DMS 273 (cell line): Measurements from ENCODE around the gene CKMT1A.

Experiments
- DNase-seq: peaks from one replicate; lab custom pipeline; 2025; ENCODE audit not compliant: unreplicated experiment; lab: John Stamatoyannopoulos, UW

CKMT1A gene

DNA sequence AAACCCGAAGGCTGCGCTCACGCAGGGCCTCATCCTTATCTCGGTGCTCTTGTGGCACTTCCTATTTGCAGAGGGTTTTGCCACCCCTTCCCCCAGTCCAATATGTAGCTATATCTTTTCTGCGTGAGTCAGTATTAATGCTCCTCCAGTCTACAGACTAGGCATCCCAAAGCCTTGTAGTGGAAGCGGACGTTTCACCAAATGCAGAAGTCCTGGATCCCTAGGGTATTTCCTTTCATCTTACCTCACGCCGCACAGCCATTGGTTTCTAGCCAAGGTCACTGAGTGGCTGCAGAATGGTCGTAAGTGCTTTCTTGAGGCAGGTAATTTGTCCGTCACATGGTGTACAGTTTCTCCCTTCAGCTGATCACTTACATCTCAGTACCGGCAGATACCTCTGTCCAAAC is 53.2 kb downstream of the CKMT1A start:
- DNase-seq: peak; percentile 55

DNA sequence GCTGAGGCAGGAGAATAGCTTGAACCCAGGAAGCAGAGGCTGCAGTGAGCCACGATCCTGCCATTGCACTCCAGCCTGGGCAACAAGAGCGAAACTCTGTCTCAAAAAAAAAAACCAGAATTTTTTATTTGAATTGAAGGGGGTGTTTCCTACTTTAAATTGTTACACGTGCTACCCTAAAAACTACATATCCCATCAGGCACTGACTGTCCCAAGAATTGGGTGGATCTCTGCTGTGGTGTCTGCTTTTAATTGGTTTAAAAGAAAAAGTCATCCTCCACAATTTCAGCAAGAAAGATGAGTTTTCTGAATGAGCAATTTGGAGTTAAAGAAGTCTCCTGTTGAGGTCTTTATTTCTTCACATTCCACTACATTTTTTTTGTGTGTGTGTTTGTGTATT is 54.7 kb downstream of the CKMT1A start:
- no peak for DNase-seq
